NCI-H460 (cell line): ENCODE data around the gene GPBP1L1. TPM values are rescaled to one million over a fixed set of nuclear protein-coding genes. Genes with fewer than 3 reads are reported as not detected.
"Not testable (repeated sequence)": the region's sequence is repeated elsewhere in the genome, so short reads cannot be mapped to it uniquely, and the experiment has no call there.

Experiments used
- DNase-seq: peaks from one replicate; pipeline ENCODE4 v3.0.0-alpha.2; 2016; ENCODE audit warnings: low read depth; ENCODE audit errors: extremely low read depth
- total RNA-seq: library from RNA; depleted of rRNA; stranded (reverse); fragments of >200 nt; shearing (Covaris generic); gene quantifications from 2 replicates; pipeline ENCODE4 v1.2.3, GENCODE V29; 2014

Gene GPBP1L1
- total RNA-seq, 1 experiment from 2014 or later: 76.7 TPM

- DNase-seq: no peak
These were observed 3.4 kb downstream of the GPBP1L1 start for GRCh38 chr1:45682942-45683341.

DNA sequence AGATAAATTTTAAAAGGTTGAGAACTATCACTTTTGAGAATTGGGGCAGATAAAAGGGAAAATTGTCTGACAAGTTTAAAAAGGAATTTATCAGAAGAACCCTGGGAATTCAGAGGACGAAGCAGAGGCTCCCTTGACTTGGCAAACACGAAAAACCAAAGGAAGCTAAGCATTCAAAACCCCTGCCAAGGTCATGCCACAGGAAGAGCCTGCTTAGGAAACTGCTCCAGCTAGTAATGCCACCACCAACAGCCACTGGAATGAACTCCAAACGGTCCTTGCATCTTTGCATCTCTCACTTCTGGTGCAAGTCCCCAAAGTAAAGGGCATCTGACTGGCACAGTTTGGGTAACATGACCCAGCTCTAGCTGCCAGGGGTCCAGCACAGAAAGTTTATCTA, 7.2 kb downstream of the GPBP1L1 start:
- DNase-seq: no peak

DNA sequence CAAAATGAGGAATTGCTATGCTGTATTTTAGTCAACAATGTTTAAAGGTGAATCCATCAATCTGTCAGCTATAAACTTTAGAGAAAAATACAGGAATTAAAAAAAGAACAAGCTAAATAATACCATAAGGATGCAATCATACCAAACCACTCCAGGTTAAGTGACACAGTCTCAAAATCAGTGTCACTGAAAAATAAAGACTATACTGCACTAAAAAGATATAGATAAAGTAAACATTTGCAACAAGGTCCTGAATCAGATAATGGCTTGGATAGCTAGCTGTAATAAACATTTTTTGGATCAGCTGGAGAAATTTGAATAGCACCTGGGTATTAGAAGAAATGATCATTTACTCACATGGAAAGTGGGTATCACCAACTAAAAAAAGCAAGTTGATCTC, 7.8 kb downstream of the GPBP1L1 start:
- no peak for DNase-seq

- no peak for DNase-seq
These were observed 8.5 kb downstream of the GPBP1L1 start for GRCh38 chr1:45677751-45678245.

GRCh38 chr1:45676553-45676952, 9.8 kb downstream of the GPBP1L1 start:
- not testable (repeated sequence) for DNase-seq

DNA sequence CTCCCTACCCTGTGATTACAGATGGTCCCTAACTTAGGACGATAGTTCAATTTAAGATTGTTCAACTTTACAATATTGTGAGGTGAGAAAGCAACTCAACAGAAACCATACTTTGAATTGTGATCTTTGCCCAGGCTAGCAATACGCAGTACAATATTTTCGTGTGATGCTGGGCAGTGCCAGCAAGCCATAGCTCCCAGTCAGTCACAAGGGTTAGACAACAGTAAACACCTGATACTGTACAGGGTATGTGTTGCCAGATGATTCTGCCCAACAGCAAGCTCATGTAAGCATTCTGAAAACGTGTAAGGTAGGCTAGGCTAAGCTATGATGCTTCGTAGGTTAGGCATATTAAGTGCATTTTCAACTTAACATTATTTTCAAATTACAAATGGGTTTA, 11.9 kb downstream of the GPBP1L1 start:
- DNase-seq: no peak

DNA sequence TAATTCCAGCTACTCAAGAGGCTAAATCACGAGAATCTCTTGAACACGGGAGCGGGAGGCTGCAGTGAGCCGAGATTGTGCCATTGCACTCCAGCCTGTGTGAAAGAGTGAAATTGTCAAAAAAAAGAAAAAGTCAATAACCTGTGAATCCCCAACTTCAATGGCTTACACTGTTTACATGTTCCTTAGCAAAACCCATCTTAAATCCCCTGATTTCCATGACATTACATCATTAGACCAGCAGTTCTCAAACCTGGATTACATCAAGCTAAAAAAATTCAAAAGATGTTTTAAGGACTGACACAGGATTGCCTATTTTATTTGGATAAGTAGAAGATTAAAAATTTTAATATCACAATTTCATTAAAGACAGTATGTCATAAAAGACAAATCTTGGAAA, 12.4 kb downstream of the GPBP1L1 start:
- DNase-seq: no peak

DNA sequence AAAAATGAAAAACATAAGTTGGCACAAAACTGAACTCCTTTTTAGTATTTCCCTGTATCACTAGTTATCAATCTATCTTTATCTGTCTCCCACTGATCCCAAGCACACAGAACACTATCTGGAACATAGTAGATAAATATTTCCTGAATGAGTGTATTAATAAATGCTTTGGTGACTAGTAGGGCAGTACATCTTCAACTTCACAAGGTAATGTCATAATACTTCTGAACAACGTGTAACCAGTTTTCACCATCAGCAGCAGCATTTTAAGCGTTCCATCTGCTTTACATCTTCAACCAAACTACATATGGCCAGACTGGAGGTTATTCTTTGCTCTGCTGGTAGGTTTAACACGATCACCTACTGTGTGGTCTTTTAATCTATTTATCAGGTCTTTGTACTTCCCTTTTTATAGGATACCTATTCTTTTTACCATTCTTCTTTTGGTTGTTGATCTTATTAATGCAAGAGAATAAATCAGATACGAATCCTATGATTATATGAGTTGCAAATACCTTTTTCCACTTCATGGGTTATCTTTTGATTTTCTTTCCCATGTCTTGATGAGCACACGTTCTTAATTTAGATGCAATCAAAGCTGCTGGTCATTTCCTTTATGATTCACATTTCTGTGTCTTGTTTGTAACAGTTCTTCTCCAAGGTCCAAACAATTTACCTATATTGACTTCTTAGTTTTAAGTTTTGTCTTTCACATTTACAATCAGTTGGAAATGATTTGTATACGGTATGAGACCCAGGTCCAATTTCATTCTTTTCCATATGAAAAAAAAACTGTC, 16.3 kb downstream of the GPBP1L1 start:
- DNase-seq: no peak

GRCh38 chr1:45669379-45669778, 17.0 kb downstream of the GPBP1L1 start:
- DNase-seq: no peak

GRCh38 chr1:45668526-45668925, 17.8 kb downstream of the GPBP1L1 start:
- DNase-seq: no peak

- no peak for DNase-seq
These were observed 18.8 kb downstream of the GPBP1L1 start for GRCh38 chr1:45667321-45668111.

GRCh38 chr1:45666836-45667235, 19.5 kb downstream of the GPBP1L1 start:
- no peak for DNase-seq

DNA sequence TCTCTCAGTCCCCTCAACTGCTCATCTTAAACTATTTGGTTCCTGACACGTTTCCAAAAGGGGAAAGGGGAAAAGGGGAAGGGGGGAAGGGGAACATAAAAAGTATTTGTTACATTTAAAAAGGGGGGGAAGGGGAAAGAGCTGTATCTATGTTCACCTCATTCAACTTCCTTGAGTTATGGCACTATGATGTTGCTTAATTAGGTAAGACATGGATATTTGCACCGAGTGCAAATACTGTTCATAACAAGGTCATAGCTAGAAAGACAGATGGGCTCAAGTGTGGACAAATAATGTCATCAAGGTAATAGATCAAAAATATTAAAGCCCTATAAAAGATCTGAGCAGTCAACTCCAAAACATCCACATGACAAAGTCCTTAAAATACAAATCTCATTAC, 26.0 kb downstream of the GPBP1L1 start:
- DNase-seq: no peak

GRCh38 chr1:45659222-45659621, 27.1 kb downstream of the GPBP1L1 start:
- DNase-seq: no peak

- DNase-seq: no peak
These were observed 28.2 kb downstream of the GPBP1L1 start for GRCh38 chr1:45658171-45658570.

DNA sequence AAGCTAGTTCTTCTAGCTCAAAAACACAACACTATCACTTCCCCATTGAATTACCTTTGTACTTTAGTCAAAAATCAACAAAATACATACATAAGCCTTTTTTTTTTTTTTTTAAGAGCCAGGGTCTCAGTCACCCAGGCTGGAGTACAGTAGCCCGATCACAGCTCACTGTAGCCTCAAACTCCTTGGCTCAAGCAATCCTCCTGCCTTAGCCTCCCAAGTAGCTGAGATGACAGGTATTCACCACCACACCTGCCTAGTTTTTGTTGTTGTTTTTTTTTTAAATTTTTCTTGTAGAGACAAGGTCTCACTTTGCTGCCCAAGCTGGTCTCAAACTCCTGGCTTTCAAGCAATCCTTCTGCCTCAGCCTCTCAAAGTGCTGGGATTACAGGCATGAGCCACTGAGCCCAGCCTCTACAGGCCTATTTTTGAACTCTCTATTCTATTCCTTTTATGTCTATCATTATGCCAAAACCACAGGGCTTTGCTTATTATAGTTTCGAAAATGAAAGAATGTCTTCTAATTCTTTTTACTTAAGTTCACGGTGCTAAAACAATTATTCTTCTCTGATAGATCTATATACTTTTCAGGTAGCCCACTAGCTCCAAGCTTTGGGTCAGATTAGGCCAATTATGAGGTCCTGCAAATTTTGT, 29.6 kb downstream of the GPBP1L1 start:
- no peak for DNase-seq

DNA sequence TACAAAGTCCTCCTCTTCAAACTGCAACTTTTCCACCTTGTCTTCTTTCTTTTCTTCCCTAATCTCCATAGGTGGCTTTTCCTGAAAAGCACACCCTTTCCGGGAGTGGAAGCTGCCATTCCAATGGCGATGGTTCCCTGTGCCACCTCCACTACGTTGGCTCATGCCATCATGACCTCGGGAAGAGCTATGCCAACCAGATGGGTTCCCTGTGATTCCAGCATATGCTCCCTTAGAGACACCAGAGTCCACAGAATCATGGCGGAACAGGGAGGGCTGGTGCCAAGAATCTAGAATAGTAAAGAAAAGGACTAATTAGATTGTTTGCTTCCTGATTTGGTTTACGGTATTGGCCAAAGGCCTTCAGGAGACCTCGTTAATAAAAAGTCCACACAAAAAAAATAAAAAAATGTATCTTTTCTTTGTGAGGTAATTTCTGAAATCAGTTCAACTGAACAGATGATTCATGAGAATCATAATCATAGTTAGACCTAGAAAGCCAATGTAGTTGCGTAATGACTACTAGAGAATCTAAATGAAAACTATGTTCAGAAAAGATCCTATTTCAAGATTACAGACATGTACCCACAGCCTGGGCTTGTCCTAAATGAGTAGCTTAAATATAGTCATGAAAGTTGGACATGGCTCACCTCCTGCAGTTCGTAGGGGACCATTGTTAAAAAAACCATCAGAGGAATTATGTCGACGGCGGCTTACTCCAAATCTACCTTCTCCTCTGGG, 31.6 kb downstream of the GPBP1L1 start:
- no peak for DNase-seq

DNA sequence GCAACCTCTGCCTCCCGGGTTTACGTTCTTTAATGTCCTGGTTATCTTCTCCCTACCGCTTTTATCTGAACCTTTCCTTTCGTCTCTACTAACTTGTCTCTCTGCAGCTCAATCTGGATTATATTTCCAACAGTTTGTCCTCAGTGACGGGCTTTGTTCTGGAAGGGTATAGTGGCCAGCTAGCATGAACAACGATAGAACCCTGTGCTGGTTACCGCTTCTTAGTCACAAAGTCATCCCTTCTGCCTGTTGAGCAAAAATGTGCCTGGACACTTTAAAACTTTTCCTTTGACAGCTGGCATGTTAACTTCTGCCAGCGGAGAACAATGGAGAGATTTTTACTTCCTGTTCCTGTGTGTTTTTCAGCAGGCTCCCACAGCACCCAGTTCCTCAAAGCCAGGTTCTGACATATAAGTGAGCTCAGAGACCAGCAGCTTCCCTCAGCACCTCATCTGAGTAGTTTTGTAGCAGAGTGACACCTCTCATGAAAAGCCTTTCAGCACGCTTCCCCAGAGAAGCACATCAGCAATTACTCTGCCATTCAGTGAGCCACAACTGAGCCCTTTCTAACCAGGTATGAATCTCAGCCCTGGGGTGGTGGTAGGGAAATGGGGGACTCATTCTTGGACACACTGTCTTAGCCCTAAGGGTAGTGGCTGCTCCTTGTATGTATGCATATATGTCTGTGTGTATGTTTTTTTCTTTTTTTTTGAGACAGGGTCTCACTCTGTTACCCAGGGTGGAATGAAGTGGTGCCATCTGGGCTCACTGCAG, 38.9 kb downstream of the GPBP1L1 start:
- no peak for DNase-seq

- DNase-seq: no peak
These were observed 41.7 kb downstream of the GPBP1L1 start for GRCh38 chr1:45644661-45645060.

- no peak for DNase-seq
These were observed 42.4 kb downstream of the GPBP1L1 start for GRCh38 chr1:45643978-45644377.
